Osteoblast (primary cell): ENCODE results near the gene SLC13A5. TPM values are rescaled to one million over a fixed set of nuclear protein-coding genes. Genes with fewer than 3 reads are reported as not detected.
A peak's percentile ranks its signal among the peaks of the same experiment; 100 is the strongest.

Source experiments
- DNase-seq: peaks from one replicate; pipeline ENCODE4 v3.0.0; 2011; ENCODE audit warnings: low spot score, mixed read lengths; ENCODE audit not compliant: insufficient read length; ENCODE audit errors: missing footprints
- H2AFZ ChIP-seq: 2 replicates; pipeline ENCODE4 v1.6.0; 2011; ENCODE audit warnings: mild to moderate bottlenecking, low read length
- H3K27ac ChIP-seq: 2 replicates; pipeline ENCODE4 v1.5.1; 2011; ENCODE audit warnings: mild to moderate bottlenecking, low read depth, low read length, moderate library complexity
- H3K27me3 ChIP-seq: 2 replicates; pipeline ENCODE4 v1.6.0; 2012; ENCODE audit warnings: mild to moderate bottlenecking, control low read depth, inconsistent platforms, low read length, moderate library complexity; ENCODE audit not compliant: insufficient read depth
- H3K36me3 ChIP-seq: 2 replicates; pipeline ENCODE4 v1.5.1; 2011; ENCODE audit warnings: mild to moderate bottlenecking, low read length, control low read depth, moderate library complexity; ENCODE audit not compliant: insufficient read depth
- H3K4me1 ChIP-seq: 2 replicates; pipeline ENCODE4 v1.5.1; 2011; ENCODE audit warnings: mild to moderate bottlenecking, low read length, control low read depth, moderate library complexity; ENCODE audit not compliant: insufficient read depth
- H3K4me2 ChIP-seq: 2 replicates; pipeline ENCODE4 v1.6.0; 2011; ENCODE audit warnings: mild to moderate bottlenecking, low read length; ENCODE audit not compliant: insufficient read depth
- H3K4me3 ChIP-seq: fragments of 200-600 bp; sonication (generic); 3 replicates; pipeline ENCODE4 v1.5.1; 2012; ENCODE audit warnings: mild to moderate bottlenecking, low read length, inconsistent platforms; ENCODE audit not compliant: insufficient read depth
- H3K79me2 ChIP-seq: 2 replicates; pipeline ENCODE4 v1.6.0; 2012; ENCODE audit warnings: mild to moderate bottlenecking, low read length, control low read depth, inconsistent platforms; ENCODE audit not compliant: insufficient read depth
- H3K9me3 ChIP-seq: 2 replicates; pipeline ENCODE4 v1.5.1; 2011; ENCODE audit warnings: low read depth, low read length, control low read depth
- H4K20me1 ChIP-seq: 2 replicates; pipeline ENCODE4 v1.6.0; 2012; ENCODE audit warnings: mild to moderate bottlenecking, low read length, control low read depth; ENCODE audit not compliant: insufficient read depth
- CTCF ChIP-seq: IDR thresholded peaks from 2 replicates; pipeline ENCODE4 v1.5.1; 2011; ENCODE audit warnings: mild to moderate bottlenecking, low read depth, low read length, moderate library complexity; ENCODE audit errors: extremely low read depth
- total RNA-seq: library from RNA; depleted of rRNA; stranded (reverse); fragments of >200 nt; gene quantifications from 2 replicates; pipeline ENCODE4 v1.2.3, GENCODE V29; 2012

The SLC13A5 gene
- total RNA-seq, 1 donor: not detected

GRCh38 chr17:6648181-6648580 is 65.0 kb downstream of the SLC13A5 start:
- Histone ChIP-seq H3K27me3 (no peaks in the 10 kb centered on the region), H3K4me1 (peaks cover 25% of the 10 kb centered on the region), H3K4me2 (no peak overlapping the region), H3K9me3 (no peaks in the 10 kb centered on the region), H3K79me2 (peaks cover 46% of the 10 kb centered on the region), H2AFZ (no peak overlapping the region), H3K27ac (no peak overlapping the region), H3K4me3 (no peak overlapping the region), H3K36me3 (peaks cover 29% of the 10 kb centered on the region), H4K20me1 (peaks cover 25% of the 10 kb centered on the region)
- TF ChIP-seq CTCF: peak; percentile 41
- DNase-seq: peak; percentile 86

GRCh38 chr17:6643451-6644125 is 69.6 kb downstream of the SLC13A5 start:
- DNase-seq: no peak
- Histone ChIP-seq H3K79me2 (peaks cover 54% of the 10 kb centered on the region), H4K20me1 (peaks cover 35% of the 10 kb centered on the region), H3K27me3 (no peaks in the 10 kb centered on the region), H3K9me3 (no peaks in the 10 kb centered on the region), H3K27ac (peak overlapping the region; percentile 19), H3K36me3 (peaks cover 29% of the 10 kb centered on the region), H3K4me3 (peak overlapping the region; percentile 15), H3K4me2 (peak overlapping the region; percentile 98), H2AFZ (no peak overlapping the region), H3K4me1 (peaks cover 35% of the 10 kb centered on the region)
- TF ChIP-seq CTCF: no peak

GRCh38 chr17:6642592-6642991 is 70.6 kb downstream of the SLC13A5 start:
- no peaks in the 10 kb centered on the region for H3K27me3 ChIP-seq
- TF ChIP-seq CTCF: no peak
- no peak for DNase-seq
- H3K9me3 ChIP-seq: no peaks in the 10 kb centered on the region
- H3K36me3 ChIP-seq: peaks cover 27% of the 10 kb centered on the region
- peak overlapping the region; percentile 98 for H3K4me2 ChIP-seq
- peak overlapping the region; percentile 28 for H3K27ac ChIP-seq
- H4K20me1 ChIP-seq: peaks cover 41% of the 10 kb centered on the region
- peaks cover 54% of the 10 kb centered on the region for H3K79me2 ChIP-seq
- peaks cover 39% of the 10 kb centered on the region for H3K4me1 ChIP-seq
- peak overlapping the region; percentile 84 for H3K4me3 ChIP-seq
- no peak overlapping the region for H2AFZ ChIP-seq

- DNase-seq: no peak
- no peak for TF ChIP-seq CTCF
- Histone ChIP-seq H3K9me3 (no peaks in the 10 kb centered on the region), H3K4me2 (peak overlapping the region; percentile 98), H3K27ac (peak overlapping the region; percentile 70), H3K79me2 (peaks cover 61% of the 10 kb centered on the region), H3K36me3 (peaks cover 27% of the 10 kb centered on the region), H3K4me3 (peak overlapping the region; percentile 84), H3K4me1 (peaks cover 39% of the 10 kb centered on the region), H3K27me3 (no peaks in the 10 kb centered on the region), H4K20me1 (peaks cover 43% of the 10 kb centered on the region), H2AFZ (peak overlapping the region; percentile 98)
Measured at GRCh38 chr17:6641247-6641863, 71.8 kb downstream of the SLC13A5 start.
